OCI-LY3 (cell line): ENCODE results near the gene EOGT.

Experiments used
- H2AFZ ChIP-seq: fragments of 200-600, 300-600 bp; shearing (Covaris generic); 2 replicates; pipeline ENCODE4 v1.6.0; 2014; ENCODE audit warnings: antibody characterized with exemption, low read depth, low read length
- H3K27ac ChIP-seq: fragments of 200-600, 300-600 bp; sonication (generic); 2 replicates; pipeline ENCODE4 v1.5.1; 2014; ENCODE audit warnings: mild to moderate bottlenecking, low read length, moderate library complexity, mixed read lengths
- H3K27me3 ChIP-seq: fragments of 200-600, 300-600 bp; sonication (generic); 2 replicates; pipeline ENCODE4 v1.6.1; 2014; ENCODE audit warnings: low read depth, low read length, mixed read lengths
- H3K36me3 ChIP-seq: fragments of 200-600, 300-600 bp; sonication (generic); replicated peaks from 2 replicates; pipeline ENCODE3; 2014; ENCODE audit warnings: low read depth, low read length, mixed read lengths
- H3K4me1 ChIP-seq: fragments of 300-600, 200-600 bp; sonication (generic); 2 replicates; pipeline ENCODE4 v1.6.1; 2014; ENCODE audit warnings: low read length, mixed read lengths
- H3K4me2 ChIP-seq: fragments of 200-600, 300-600 bp; sonication (generic); 2 replicates; pipeline ENCODE4 v1.6.1; 2014; ENCODE audit warnings: low read length, mixed read lengths
- H3K4me3 ChIP-seq: fragments of 300-600, 200-600 bp; sonication (generic); 2 replicates; pipeline ENCODE4 v1.5.1; 2014; ENCODE audit warnings: antibody characterized with exemption, mild to moderate bottlenecking, low read length, moderate library complexity
- H3K79me2 ChIP-seq: fragments of 300-600, 200-600 bp; shearing (Covaris generic); 2 replicates; pipeline ENCODE4 v1.6.1; 2014; ENCODE audit warnings: mild to moderate bottlenecking, low read length, mixed read lengths
- H3K9ac ChIP-seq: fragments of 300-600, 200-600 bp; shearing (Covaris generic); 2 replicates; pipeline ENCODE4 v1.6.0; 2014; ENCODE audit warnings: mild to moderate bottlenecking, low read length, moderate library complexity
- H3K9me3 ChIP-seq: fragments of 200-600, 300-600 bp; shearing (Covaris generic); 2 replicates; pipeline ENCODE4 v1.6.1; 2014; ENCODE audit warnings: low read length, mixed read lengths; ENCODE audit not compliant: insufficient read depth
- H4K20me1 ChIP-seq: fragments of 200-600, 300-600 bp; sonication (generic); 2 replicates; pipeline ENCODE4 v1.6.1; 2016; ENCODE audit warnings: low read length, mixed read lengths; ENCODE audit not compliant: insufficient read depth
- EZH2phosphoT487 ChIP-seq: fragments of 200-600 bp; shearing (Covaris generic); IDR thresholded peaks from 2 replicates; pipeline ENCODE4 v1.6.1; 2018; ENCODE audit warnings: antibody characterized with exemption, mixed run types, low read depth
- TF ChIP-seq, protein P1 (sequence below): fragments of 200-600, 300-600 bp; sonication (generic); IDR thresholded peaks from 2 replicates; pipeline ENCODE4 v1.5.1; 2014; ENCODE audit warnings: antibody characterized with exemption, low read length, low read depth

EOGT gene

DNA sequence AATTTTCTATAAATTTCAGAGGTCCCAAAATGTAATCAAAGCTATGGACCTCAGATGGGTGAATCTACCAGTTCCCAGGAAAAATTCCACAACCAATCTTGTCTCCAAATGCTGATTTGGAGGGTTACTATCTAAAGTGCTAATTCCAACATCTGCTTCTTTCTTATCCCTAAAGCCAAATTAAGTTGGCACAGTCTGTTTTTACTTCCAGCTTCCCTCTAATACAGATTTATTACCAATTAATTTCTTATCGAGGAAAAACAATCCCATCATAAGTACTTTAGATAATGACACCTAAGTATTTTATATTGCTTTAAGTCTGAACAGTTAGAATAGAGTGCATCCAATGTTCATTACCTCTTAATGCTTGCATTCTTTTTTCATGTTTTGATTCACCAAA is 68.3 kb downstream of the EOGT start:
- Histone ChIP-seq H3K9ac (no peak overlapping the region), H3K4me3 (no peak overlapping the region), H3K4me2 (no peak overlapping the region), H3K27me3 (peaks cover 11% of the 10 kb centered on the region), H3K9me3 (no peaks in the 10 kb centered on the region), H3K36me3 (no peaks in the 10 kb centered on the region), H3K4me1 (no peaks in the 10 kb centered on the region), H2AFZ (no peak overlapping the region), H3K27ac (no peak overlapping the region), H4K20me1 (no peaks in the 10 kb centered on the region), H3K79me2 (no peaks in the 10 kb centered on the region)
- TF ChIP-seq, protein P1, sequence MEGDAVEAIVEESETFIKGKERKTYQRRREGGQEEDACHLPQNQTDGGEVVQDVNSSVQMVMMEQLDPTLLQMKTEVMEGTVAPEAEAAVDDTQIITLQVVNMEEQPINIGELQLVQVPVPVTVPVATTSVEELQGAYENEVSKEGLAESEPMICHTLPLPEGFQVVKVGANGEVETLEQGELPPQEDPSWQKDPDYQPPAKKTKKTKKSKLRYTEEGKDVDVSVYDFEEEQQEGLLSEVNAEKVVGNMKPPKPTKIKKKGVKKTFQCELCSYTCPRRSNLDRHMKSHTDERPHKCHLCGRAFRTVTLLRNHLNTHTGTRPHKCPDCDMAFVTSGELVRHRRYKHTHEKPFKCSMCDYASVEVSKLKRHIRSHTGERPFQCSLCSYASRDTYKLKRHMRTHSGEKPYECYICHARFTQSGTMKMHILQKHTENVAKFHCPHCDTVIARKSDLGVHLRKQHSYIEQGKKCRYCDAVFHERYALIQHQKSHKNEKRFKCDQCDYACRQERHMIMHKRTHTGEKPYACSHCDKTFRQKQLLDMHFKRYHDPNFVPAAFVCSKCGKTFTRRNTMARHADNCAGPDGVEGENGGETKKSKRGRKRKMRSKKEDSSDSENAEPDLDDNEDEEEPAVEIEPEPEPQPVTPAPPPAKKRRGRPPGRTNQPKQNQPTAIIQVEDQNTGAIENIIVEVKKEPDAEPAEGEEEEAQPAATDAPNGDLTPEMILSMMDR, result no peak
- no peak for TF ChIP-seq EZH2phosphoT487

DNA sequence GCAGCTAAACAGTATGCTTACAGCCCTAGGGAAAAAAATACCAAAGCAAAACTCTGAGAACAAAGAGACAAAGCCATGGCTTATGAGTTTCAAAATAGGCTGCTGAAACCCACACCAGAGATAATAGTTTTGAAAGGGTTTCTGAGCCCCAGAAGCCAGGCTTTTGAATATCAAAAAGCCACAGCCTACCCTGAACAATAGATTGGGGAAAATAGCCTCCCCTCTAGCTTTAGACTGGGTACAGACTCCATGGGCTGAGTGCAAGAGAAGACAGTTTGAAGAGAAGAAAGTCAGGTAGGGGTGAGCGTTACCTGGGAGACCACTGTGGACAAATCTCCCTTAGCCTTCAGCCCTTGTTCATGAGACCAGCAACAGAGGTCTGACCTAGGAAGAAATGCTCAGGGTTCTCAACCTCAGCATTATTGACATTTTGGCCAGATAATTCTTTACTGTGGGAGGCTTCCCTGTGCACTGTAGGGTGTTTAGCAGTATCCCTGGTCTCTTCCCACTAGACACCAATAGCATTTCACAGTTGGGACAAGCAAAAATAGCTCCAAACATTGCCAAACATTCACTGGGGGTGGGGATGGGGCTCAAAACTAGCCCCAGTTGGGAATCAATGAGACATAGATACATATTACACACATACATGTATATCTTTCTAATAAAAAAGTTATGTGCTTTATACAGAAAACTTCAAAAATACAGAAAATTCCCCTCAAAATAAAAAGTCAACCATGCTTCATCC is 69.6 kb downstream of the EOGT start:
- H3K27ac ChIP-seq, result no peak overlapping the region
- H3K9ac ChIP-seq, result no peak overlapping the region

DNA sequence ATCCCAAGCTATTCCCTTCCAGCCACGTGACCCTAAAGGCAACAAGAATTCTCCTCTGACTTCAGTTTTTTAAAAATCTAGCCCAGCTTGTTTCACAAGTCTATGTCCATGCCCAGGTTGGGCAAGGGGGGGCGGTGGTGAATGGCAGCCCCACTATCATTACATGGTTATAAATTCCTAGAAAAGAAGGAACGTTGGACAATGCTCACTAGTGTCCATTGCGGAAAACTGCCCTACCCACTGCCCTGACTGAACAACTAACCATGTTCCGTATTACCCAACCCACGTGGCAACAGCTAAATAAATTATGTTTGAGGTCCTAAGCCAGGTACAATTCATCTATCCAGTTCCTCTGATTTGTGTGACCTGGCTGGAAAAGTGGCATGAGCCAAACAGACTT is 72.4 kb downstream of the EOGT start:
- TF ChIP-seq, protein P1, result no peak
- no peak for TF ChIP-seq EZH2phosphoT487
- Histone ChIP-seq H3K79me2 (no peaks in the 10 kb centered on the region), H2AFZ (no peak overlapping the region), H3K36me3 (no peaks in the 10 kb centered on the region), H3K4me3 (no peak overlapping the region), H3K4me2 (no peak overlapping the region), H3K27me3 (peaks cover 14% of the 10 kb centered on the region), H3K9me3 (no peaks in the 10 kb centered on the region), H3K4me1 (no peaks in the 10 kb centered on the region), H3K27ac (no peak overlapping the region), H4K20me1 (no peaks in the 10 kb centered on the region), H3K9ac (no peak overlapping the region)

More for the DNA sequence above, 69.6 kb downstream of the EOGT start:
- Histone ChIP-seq H3K4me2 (no peak overlapping the region), H3K27me3 (peaks cover 14% of the 10 kb centered on the region), H3K79me2 (no peaks in the 10 kb centered on the region), H3K4me1 (no peaks in the 10 kb centered on the region), H2AFZ (no peak overlapping the region), H4K20me1 (no peaks in the 10 kb centered on the region), H3K9me3 (no peaks in the 10 kb centered on the region), H3K36me3 (no peaks in the 10 kb centered on the region), H3K4me3 (no peak overlapping the region)
- TF ChIP-seq, protein P1, result no peak
- no peak for TF ChIP-seq EZH2phosphoT487

DNA sequence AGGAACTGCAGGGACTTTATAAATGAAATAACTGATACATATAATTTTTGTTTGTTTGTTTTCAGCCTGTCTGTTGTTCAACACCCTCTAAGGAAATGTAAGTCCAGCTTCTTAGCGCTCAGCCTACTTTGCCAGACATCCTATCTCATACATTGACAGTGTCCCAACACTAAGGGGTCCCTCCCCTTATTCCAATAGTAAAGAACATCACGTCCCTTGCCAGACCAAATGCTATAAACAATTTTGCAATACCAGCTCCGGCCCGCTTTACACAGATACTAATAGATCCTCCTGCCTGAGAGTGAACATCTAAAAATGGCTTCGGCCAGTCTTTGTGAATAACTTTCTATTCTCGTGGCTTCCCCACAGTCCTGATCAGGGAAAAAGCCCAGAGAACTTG is 76.6 kb downstream of the EOGT start:
- TF ChIP-seq, protein P1, result no peak
- TF ChIP-seq EZH2phosphoT487, result no peak

More for the DNA sequence above, 76.6 kb downstream of the EOGT start:
- Histone ChIP-seq H3K27me3 (peaks cover 19% of the 10 kb centered on the region), H3K4me2 (no peak overlapping the region), H3K79me2 (no peaks in the 10 kb centered on the region), H3K4me3 (no peak overlapping the region), H3K27ac (no peak overlapping the region), H4K20me1 (no peaks in the 10 kb centered on the region), H2AFZ (no peak overlapping the region), H3K9me3 (no peaks in the 10 kb centered on the region), H3K9ac (no peak overlapping the region), H3K4me1 (no peaks in the 10 kb centered on the region), H3K36me3 (no peaks in the 10 kb centered on the region)
